Measurements from ENCODE around the gene C3orf18.

The C3orf18 gene

GRCh38 chr3:50551681-50552435 is 15.7 kb downstream of the C3orf18 start:
- no peaks in the 10 kb centered on the region for H3K4me1 Mint-ChIP-seq
- H3K36me3 Mint-ChIP-seq, result no peaks in the 10 kb centered on the region
- no peaks in the 10 kb centered on the region for H3K27me3 Mint-ChIP-seq
- H3K27ac Mint-ChIP-seq, result no peak overlapping the region
- H3K9me3 Mint-ChIP-seq, result no peaks in the 10 kb centered on the region
- H3K4me3 Mint-ChIP-seq, result no peak overlapping the region

- H3K4me1 Mint-ChIP-seq, result no peaks in the 10 kb centered on the region
- no peaks in the 10 kb centered on the region for H3K36me3 Mint-ChIP-seq
- H3K27me3 Mint-ChIP-seq, result no peaks in the 10 kb centered on the region
- H3K4me3 Mint-ChIP-seq, result no peak overlapping the region
- H3K27ac Mint-ChIP-seq, result no peak overlapping the region
- no peaks in the 10 kb centered on the region for H3K9me3 Mint-ChIP-seq
These were observed 16.4 kb downstream of the C3orf18 start for GRCh38 chr3:50551054-50551659.

GRCh38 chr3:50550079-50550736 is 17.3 kb downstream of the C3orf18 start:
- no peak overlapping the region for H3K4me3 Mint-ChIP-seq
- no peaks in the 10 kb centered on the region for H3K36me3 Mint-ChIP-seq
- H3K4me1 Mint-ChIP-seq, result no peaks in the 10 kb centered on the region
- H3K27me3 Mint-ChIP-seq, result no peaks in the 10 kb centered on the region
- H3K27ac Mint-ChIP-seq, result no peak overlapping the region
- no peaks in the 10 kb centered on the region for H3K9me3 Mint-ChIP-seq

GRCh38 chr3:50549226-50549625 is 18.3 kb downstream of the C3orf18 start:
- H3K4me3 Mint-ChIP-seq, result no peak overlapping the region
- no peaks in the 10 kb centered on the region for H3K9me3 Mint-ChIP-seq
- no peak overlapping the region for H3K27ac Mint-ChIP-seq
- no peaks in the 10 kb centered on the region for H3K36me3 Mint-ChIP-seq
- no peaks in the 10 kb centered on the region for H3K4me1 Mint-ChIP-seq
- no peaks in the 10 kb centered on the region for H3K27me3 Mint-ChIP-seq

- Mint-ChIP-seq H3K27me3 (no peaks in the 10 kb centered on the region), H3K4me1 (no peaks in the 10 kb centered on the region), H3K27ac (no peak overlapping the region), H3K36me3 (no peaks in the 10 kb centered on the region), H3K4me3 (no peak overlapping the region), H3K9me3 (no peaks in the 10 kb centered on the region)
These were observed 21.8 kb downstream of the C3orf18 start for GRCh38 chr3:50545781-50546180.

- Mint-ChIP-seq H3K9me3 (no peaks in the 10 kb centered on the region), H3K36me3 (no peaks in the 10 kb centered on the region), H3K27me3 (no peaks in the 10 kb centered on the region), H3K4me3 (no peak overlapping the region), H3K4me1 (no peaks in the 10 kb centered on the region), H3K27ac (no peak overlapping the region)
These were observed 25.1 kb downstream of the C3orf18 start for GRCh38 chr3:50542177-50543034.

GRCh38 chr3:50539356-50540286 is 27.9 kb downstream of the C3orf18 start:
- Mint-ChIP-seq H3K36me3 (no peaks in the 10 kb centered on the region), H3K27me3 (no peaks in the 10 kb centered on the region), H3K4me3 (no peak overlapping the region), H3K27ac (no peak overlapping the region), H3K9me3 (no peaks in the 10 kb centered on the region), H3K4me1 (no peaks in the 10 kb centered on the region)

GRCh38 chr3:50537421-50538129 is 30.0 kb downstream of the C3orf18 start:
- Mint-ChIP-seq H3K4me1 (no peaks in the 10 kb centered on the region), H3K27ac (no peak overlapping the region), H3K36me3 (no peaks in the 10 kb centered on the region), H3K9me3 (no peaks in the 10 kb centered on the region), H3K4me3 (no peak overlapping the region), H3K27me3 (no peaks in the 10 kb centered on the region)

- no peaks in the 10 kb centered on the region for H3K9me3 Mint-ChIP-seq
- H3K27ac Mint-ChIP-seq, result no peak overlapping the region
- H3K4me3 Mint-ChIP-seq, result no peak overlapping the region
- H3K4me1 Mint-ChIP-seq, result no peaks in the 10 kb centered on the region
- H3K27me3 Mint-ChIP-seq, result no peaks in the 10 kb centered on the region
- no peaks in the 10 kb centered on the region for H3K36me3 Mint-ChIP-seq
These were observed 30.9 kb downstream of the C3orf18 start for GRCh38 chr3:50536471-50537180.

- Mint-ChIP-seq H3K9me3 (no peaks in the 10 kb centered on the region), H3K36me3 (no peaks in the 10 kb centered on the region), H3K4me3 (no peak overlapping the region), H3K27ac (no peak overlapping the region), H3K4me1 (no peaks in the 10 kb centered on the region), H3K27me3 (peaks cover under 1% of the 10 kb centered on the region)
These were observed 32.7 kb downstream of the C3orf18 start for GRCh38 chr3:50534681-50535330.

- Mint-ChIP-seq H3K27me3 (peaks cover 3% of the 10 kb centered on the region), H3K36me3 (no peaks in the 10 kb centered on the region), H3K9me3 (no peaks in the 10 kb centered on the region), H3K4me3 (no peak overlapping the region), H3K4me1 (no peaks in the 10 kb centered on the region), H3K27ac (peak overlapping the region; percentile 71)
These were observed 33.6 kb downstream of the C3orf18 start for GRCh38 chr3:50533807-50534461.

- H3K36me3 Mint-ChIP-seq, result no peaks in the 10 kb centered on the region
- no peak overlapping the region for H3K27ac Mint-ChIP-seq
- no peaks in the 10 kb centered on the region for H3K9me3 Mint-ChIP-seq
- no peaks in the 10 kb centered on the region for H3K4me1 Mint-ChIP-seq
- H3K27me3 Mint-ChIP-seq, result peaks cover 5% of the 10 kb centered on the region
- H3K4me3 Mint-ChIP-seq, result no peak overlapping the region
These were observed 34.2 kb downstream of the C3orf18 start for GRCh38 chr3:50533316-50533715.
